ENCODE results near the gene METAP2. TPM values are rescaled to one million over a fixed set of nuclear protein-coding genes. Genes with fewer than 3 reads are reported as not detected.
"Not testable (repeated sequence)": the region's sequence is repeated elsewhere in the genome, so short reads cannot be mapped to it uniquely, and the experiment has no call there.

The METAP2 gene
- total RNA-seq, 1 donor from 2014 or later, result 101 TPM

- no peak for DNase-seq (ENCODE audit: low read depth)
These were observed 11.9 kb upstream of the METAP2 start for GRCh38 chr12:95462081-95462480.

GRCh38 chr12:95462551-95462950 lies 11.4 kb upstream of the METAP2 start:
- no peak for DNase-seq (ENCODE audit: low read depth)

- DNase-seq (ENCODE audit: low read depth), result no peak
These were observed 10.9 kb upstream of the METAP2 start for GRCh38 chr12:95463050-95463449.

- DNase-seq (ENCODE audit: low read depth), result not testable (repeated sequence)
These were observed 10.2 kb upstream of the METAP2 start for GRCh38 chr12:95463776-95464175.

GRCh38 chr12:95465275-95465674 lies 8.7 kb upstream of the METAP2 start:
- DNase-seq (ENCODE audit: low read depth), result no peak

- DNase-seq (ENCODE audit: low read depth), result no peak
These were observed 3.7 kb upstream of the METAP2 start for GRCh38 chr12:95470300-95470699.

GRCh38 chr12:95473231-95473883 lies 595 bp upstream of the METAP2 start:
- peak; percentile 71 for DNase-seq (ENCODE audit: low read depth)

GRCh38 chr12:95474660-95474958 lies 657 bp downstream of the METAP2 start:
- DNase-seq (ENCODE audit: low read depth), result no peak

- DNase-seq (ENCODE audit: low read depth), result no peak
These were observed 6.3 kb downstream of the METAP2 start for GRCh38 chr12:95480230-95480629.

- DNase-seq (ENCODE audit: low read depth), result no peak
These were observed 7.1 kb downstream of the METAP2 start for GRCh38 chr12:95481072-95481471.

- DNase-seq (ENCODE audit: low read depth), result no peak
These were observed 7.9 kb downstream of the METAP2 start for GRCh38 chr12:95481888-95482287.

- DNase-seq (ENCODE audit: low read depth), result not testable (repeated sequence)
These were observed 8.6 kb downstream of the METAP2 start for GRCh38 chr12:95482564-95482963.

- no peak for DNase-seq (ENCODE audit: low read depth)
These were observed 10.6 kb downstream of the METAP2 start for GRCh38 chr12:95484524-95484923.

- no peak for DNase-seq (ENCODE audit: low read depth)
These were observed 13.1 kb downstream of the METAP2 start for GRCh38 chr12:95487024-95487423.

- no peak for DNase-seq (ENCODE audit: low read depth)
These were observed 18.5 kb downstream of the METAP2 start for GRCh38 chr12:95492462-95492861.

- DNase-seq (ENCODE audit: low read depth), result no peak
These were observed 20.9 kb downstream of the METAP2 start for GRCh38 chr12:95494888-95495287.

- no peak for DNase-seq (ENCODE audit: low read depth)
These were observed 21.5 kb downstream of the METAP2 start for GRCh38 chr12:95495433-95495832.

- no peak for DNase-seq (ENCODE audit: low read depth)
These were observed 23.1 kb downstream of the METAP2 start for GRCh38 chr12:95497031-95497430.

GRCh38 chr12:95498968-95499367 lies 25.0 kb downstream of the METAP2 start:
- no peak for DNase-seq (ENCODE audit: low read depth)

GRCh38 chr12:95499772-95500171 lies 25.8 kb downstream of the METAP2 start:
- no peak for DNase-seq (ENCODE audit: low read depth)

- no peak for DNase-seq (ENCODE audit: low read depth)
These were observed 30.2 kb downstream of the METAP2 start for GRCh38 chr12:95504140-95504539.

GRCh38 chr12:95505039-95505438 lies 31.1 kb downstream of the METAP2 start:
- DNase-seq (ENCODE audit: low read depth), result no peak

GRCh38 chr12:95506707-95507523 lies 33.0 kb downstream of the METAP2 start:
- DNase-seq (ENCODE audit: low read depth), result no peak

Data from myocyte (in vitro differentiated cells).